PC-3 (cell line): ENCODE data around the gene CACNG8.

Experiments
- CTCF ChIP-seq: fragments of 300-600 bp; sonication (generic); conservative IDR thresholded peaks from 2 replicates; pipeline ENCODE4 v1.5.1; 2017; ENCODE audit warnings: antibody characterized with exemption, low read depth, mild to moderate bottlenecking, low read length
- EZH2 ChIP-seq: fragments of 300-600 bp; sonication (generic); IDR thresholded peaks from one replicate; pipeline ENCODE4 v1.6.1; 2017; ENCODE audit warnings: antibody characterized with exemption, mild to moderate bottlenecking, low read length; ENCODE audit not compliant: unreplicated experiment
- EZH2phosphoT487 ChIP-seq: fragments of 300-600 bp; sonication (generic); IDR thresholded peaks from 2 replicates; pipeline ENCODE4 v1.6.1; 2018; ENCODE audit warnings: mild to moderate bottlenecking, antibody characterized with exemption, low read length, borderline replicate concordance

DNA sequence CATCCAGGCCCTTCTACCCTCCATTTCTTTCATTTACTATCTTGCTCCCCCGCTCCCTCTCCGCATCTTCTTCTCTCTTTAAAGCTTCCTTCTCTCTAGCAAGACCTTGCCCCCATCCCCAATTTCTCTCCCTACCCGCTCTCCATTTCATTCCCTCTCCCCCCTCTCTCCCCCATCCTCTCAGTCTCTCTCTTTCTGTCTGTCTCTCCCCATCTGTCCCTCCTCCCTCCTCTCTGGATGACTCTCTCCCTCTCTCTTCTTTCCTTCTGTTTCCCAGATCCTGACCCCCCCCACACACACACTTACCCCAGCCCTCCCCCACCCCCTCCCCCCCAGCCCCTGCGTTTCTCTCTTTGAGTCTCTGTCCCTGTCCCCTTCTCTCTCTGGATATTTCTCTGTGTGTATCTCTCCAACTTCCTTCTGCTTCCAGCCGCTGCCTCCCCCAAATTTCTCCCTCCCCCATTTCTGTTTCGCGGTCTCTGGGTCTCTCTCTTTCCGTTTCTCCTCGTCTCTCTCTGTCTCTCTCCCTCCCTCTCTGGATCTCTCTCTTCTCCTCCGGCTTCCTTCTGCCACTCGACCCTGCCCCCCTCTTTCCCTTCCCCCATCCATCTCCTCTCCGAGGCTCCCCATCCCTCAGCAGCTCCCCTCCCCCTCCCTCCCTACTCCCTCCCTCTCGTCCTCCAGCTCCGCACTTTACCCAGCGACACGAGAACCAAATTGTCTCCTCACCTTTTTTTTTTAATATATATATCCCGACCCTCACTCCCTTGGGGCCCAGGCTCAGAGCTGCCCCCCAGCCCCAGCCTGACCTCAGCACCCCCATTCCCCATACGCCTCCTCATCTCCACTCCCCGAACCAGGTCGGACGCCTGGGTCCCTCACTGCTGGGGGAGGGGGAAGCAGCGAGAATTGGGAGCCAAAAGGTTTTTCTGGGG lies 3.6 kb upstream of the CACNG8 start:
- no peak for TF ChIP-seq EZH2
- no peak for TF ChIP-seq CTCF
- TF ChIP-seq EZH2phosphoT487, result no peak
